H1 (cell line): ENCODE measurements around the gene ADD1. TPM values are rescaled to one million over a fixed set of nuclear protein-coding genes. Genes with fewer than 3 reads are reported as not detected.

ENCODE experiments used
- EGR1 ChIP-seq: IDR thresholded peaks from 2 replicates; pipeline ENCODE4 v1.6.1; 2011; ENCODE audit warnings: low read depth, low read length, borderline replicate concordance
- POU5F1 ChIP-seq: IDR thresholded peaks from 2 replicates; pipeline ENCODE4 v1.6.1; 2011; ENCODE audit warnings: low read depth, mild to moderate bottlenecking, low read length, moderate library complexity
- SIN3A ChIP-seq, 2 experiments: IDR thresholded peaks in 1 of 2; conservative IDR thresholded peaks in 1 of 2; 2 replicates each; pipeline ENCODE4 v1.6.1; 2011 to 2012; ENCODE audit warnings: low read length in 2 of 2, improper control_type of control experiment in 1 of 2, low read depth in 1 of 2, mild to moderate bottlenecking in 1 of 2
- SP4 ChIP-seq: IDR thresholded peaks from 2 replicates; pipeline ENCODE4 v1.6.1; 2012; ENCODE audit warnings: low read length, inconsistent platforms
- SRF ChIP-seq: IDR thresholded peaks from 2 replicates; pipeline ENCODE4 v1.6.1; 2011; ENCODE audit warnings: mild to moderate bottlenecking, low read depth, low read length, moderate library complexity
- YY1 ChIP-seq: IDR thresholded peaks from 2 replicates; pipeline ENCODE4 v1.6.1; 2011; ENCODE audit warnings: low read depth, mild to moderate bottlenecking, low read length
- polyA plus RNA-seq, 7 experiments: library from polyadenylated mRNA; depleted of rRNA in 3 of 7; stranded (reverse) in 5 of 7; unstranded in 2 of 7; fragments of >200 nt in 5 of 7; fragments of 200-250 nt in 2 of 7; gene quantifications; 1 replicate in 5 of 7; 2 replicates in 1 of 7; 4 replicates in 1 of 7; pipeline versions ENCODE4 v1.2.1 to v1.2.3, GENCODE V29; 2011 to 2013; ENCODE audit warnings: missing spikeins in 2 of 7, mixed read lengths in 2 of 7
- total RNA-seq: library from RNA; stranded (reverse); fragmentation: NEBNext Ultra II Directional; extraction: Animal tissue kit (Norgen Biotek cat#: 25700); gene quantifications from 2 replicates; pipeline ENCODE4 v1.2.1, GENCODE V29; 2021
- TF ChIP-seq, protein P1 (sequence below): fragments of 300-600 bp; sonication (generic); IDR thresholded peaks from 2 replicates; pipeline ENCODE4 v1.7.1; 2012; ENCODE audit warnings: low read length, moderate library complexity, mild to moderate bottlenecking, inconsistent platforms; ENCODE audit not compliant: insufficient replicate concordance

Gene ADD1
- total and polyA plus RNA-seq, 2 of the 8 experiments (the other 6 are each of a cell fraction or from before 2014, with no cell fraction given): 113 to 143 TPM

DNA sequence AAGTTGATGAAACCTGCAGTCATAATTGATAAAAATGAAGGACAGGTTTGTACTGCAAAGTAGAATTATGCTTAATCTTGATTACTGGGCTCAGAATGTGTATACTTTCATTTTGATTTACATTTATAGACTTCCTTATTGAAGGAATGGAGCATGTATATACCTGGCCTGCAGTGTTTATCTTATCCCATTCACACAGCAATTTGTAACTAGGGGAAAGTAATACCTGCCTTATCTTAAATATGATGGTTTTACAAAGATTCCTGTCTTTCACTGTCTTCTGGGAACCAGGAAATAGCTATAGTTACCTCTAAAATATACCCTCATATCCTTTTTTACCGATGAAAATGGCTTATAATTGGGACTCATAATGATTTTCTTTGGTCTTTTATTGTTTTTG lies 29.7 kb downstream of the ADD1 start (continued):
- no peak for TF ChIP-seq SIN3A (conservative IDR thresholded peaks at IDR 0.05 in 1 of 2, IDR thresholded peaks at IDR 0.05 in 1 of 2; ENCODE audit: low read depth in 1 of 2, low read length in 2 of 2)
- TF ChIP-seq EGR1: no peak
- TF ChIP-seq, protein P1, sequence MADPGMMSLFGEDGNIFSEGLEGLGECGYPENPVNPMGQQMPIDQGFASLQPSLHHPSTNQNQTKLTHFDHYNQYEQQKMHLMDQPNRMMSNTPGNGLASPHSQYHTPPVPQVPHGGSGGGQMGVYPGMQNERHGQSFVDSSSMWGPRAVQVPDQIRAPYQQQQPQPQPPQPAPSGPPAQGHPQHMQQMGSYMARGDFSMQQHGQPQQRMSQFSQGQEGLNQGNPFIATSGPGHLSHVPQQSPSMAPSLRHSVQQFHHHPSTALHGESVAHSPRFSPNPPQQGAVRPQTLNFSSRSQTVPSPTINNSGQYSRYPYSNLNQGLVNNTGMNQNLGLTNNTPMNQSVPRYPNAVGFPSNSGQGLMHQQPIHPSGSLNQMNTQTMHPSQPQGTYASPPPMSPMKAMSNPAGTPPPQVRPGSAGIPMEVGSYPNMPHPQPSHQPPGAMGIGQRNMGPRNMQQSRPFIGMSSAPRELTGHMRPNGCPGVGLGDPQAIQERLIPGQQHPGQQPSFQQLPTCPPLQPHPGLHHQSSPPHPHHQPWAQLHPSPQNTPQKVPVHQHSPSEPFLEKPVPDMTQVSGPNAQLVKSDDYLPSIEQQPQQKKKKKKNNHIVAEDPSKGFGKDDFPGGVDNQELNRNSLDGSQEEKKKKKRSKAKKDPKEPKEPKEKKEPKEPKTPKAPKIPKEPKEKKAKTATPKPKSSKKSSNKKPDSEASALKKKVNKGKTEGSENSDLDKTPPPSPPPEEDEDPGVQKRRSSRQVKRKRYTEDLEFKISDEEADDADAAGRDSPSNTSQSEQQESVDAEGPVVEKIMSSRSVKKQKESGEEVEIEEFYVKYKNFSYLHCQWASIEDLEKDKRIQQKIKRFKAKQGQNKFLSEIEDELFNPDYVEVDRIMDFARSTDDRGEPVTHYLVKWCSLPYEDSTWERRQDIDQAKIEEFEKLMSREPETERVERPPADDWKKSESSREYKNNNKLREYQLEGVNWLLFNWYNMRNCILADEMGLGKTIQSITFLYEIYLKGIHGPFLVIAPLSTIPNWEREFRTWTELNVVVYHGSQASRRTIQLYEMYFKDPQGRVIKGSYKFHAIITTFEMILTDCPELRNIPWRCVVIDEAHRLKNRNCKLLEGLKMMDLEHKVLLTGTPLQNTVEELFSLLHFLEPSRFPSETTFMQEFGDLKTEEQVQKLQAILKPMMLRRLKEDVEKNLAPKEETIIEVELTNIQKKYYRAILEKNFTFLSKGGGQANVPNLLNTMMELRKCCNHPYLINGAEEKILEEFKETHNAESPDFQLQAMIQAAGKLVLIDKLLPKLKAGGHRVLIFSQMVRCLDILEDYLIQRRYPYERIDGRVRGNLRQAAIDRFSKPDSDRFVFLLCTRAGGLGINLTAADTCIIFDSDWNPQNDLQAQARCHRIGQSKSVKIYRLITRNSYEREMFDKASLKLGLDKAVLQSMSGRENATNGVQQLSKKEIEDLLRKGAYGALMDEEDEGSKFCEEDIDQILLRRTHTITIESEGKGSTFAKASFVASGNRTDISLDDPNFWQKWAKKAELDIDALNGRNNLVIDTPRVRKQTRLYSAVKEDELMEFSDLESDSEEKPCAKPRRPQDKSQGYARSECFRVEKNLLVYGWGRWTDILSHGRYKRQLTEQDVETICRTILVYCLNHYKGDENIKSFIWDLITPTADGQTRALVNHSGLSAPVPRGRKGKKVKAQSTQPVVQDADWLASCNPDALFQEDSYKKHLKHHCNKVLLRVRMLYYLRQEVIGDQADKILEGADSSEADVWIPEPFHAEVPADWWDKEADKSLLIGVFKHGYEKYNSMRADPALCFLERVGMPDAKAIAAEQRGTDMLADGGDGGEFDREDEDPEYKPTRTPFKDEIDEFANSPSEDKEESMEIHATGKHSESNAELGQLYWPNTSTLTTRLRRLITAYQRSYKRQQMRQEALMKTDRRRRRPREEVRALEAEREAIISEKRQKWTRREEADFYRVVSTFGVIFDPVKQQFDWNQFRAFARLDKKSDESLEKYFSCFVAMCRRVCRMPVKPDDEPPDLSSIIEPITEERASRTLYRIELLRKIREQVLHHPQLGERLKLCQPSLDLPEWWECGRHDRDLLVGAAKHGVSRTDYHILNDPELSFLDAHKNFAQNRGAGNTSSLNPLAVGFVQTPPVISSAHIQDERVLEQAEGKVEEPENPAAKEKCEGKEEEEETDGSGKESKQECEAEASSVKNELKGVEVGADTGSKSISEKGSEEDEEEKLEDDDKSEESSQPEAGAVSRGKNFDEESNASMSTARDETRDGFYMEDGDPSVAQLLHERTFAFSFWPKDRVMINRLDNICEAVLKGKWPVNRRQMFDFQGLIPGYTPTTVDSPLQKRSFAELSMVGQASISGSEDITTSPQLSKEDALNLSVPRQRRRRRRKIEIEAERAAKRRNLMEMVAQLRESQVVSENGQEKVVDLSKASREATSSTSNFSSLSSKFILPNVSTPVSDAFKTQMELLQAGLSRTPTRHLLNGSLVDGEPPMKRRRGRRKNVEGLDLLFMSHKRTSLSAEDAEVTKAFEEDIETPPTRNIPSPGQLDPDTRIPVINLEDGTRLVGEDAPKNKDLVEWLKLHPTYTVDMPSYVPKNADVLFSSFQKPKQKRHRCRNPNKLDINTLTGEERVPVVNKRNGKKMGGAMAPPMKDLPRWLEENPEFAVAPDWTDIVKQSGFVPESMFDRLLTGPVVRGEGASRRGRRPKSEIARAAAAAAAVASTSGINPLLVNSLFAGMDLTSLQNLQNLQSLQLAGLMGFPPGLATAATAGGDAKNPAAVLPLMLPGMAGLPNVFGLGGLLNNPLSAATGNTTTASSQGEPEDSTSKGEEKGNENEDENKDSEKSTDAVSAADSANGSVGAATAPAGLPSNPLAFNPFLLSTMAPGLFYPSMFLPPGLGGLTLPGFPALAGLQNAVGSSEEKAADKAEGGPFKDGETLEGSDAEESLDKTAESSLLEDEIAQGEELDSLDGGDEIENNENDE: no peak
- TF ChIP-seq POU5F1: no peak
- no peak for TF ChIP-seq SRF
- no peak for TF ChIP-seq YY1
- no peak for TF ChIP-seq SP4
